Left colon (tissue), 2 donors: ENCODE results near the gene RNF111. TPM values are rescaled to one million over a fixed set of nuclear protein-coding genes. Genes with fewer than 3 reads are reported as not detected.
"Not testable (repeated sequence)": the region's sequence is repeated elsewhere in the genome, so short reads cannot be mapped to it uniquely, and the experiment has no call there.

Source experiments
- ATAC-seq: fragments of 200-7000 bp; cut with Tn5 transposase; one replicate; pipeline ENCODE4 v1.9.1; 2020; ENCODE audit warnings: mild to moderate bottlenecking, moderate library complexity
- DNase-seq, 2 donors: peaks; one replicate each; pipeline ENCODE4 v3.0.0-alpha.2; 2020
- intact Hi-C, 2 donors: fragments of 100-400 bp; cut with DNase I in 1 of 2; cut with micrococcal nuclease in 1 of 2; formaldehyde crosslinking; loops; one replicate each; pipeline versions ENCODE4 v1.11.2 to v1.14.0; 2022; cut with DNase I, micrococcal nuclease
- total RNA-seq, 2 donors: library from RNA; stranded (reverse); fragmentation: NEBNext Ultra II Directional; extraction: Animal tissue kit (Norgen Biotek cat#: 25700); gene quantifications; one replicate each; pipeline ENCODE4 v1.2.1, GENCODE V29; 2021
- donor health status: DM: no; HTN: no; CAD: no.
- donor health status: DM: yes; HTN: yes; CAD: no.

RNF111 gene
- total RNA-seq, 2 donors from 2014 or later: 27.0 to 31.1 TPM

DNA sequence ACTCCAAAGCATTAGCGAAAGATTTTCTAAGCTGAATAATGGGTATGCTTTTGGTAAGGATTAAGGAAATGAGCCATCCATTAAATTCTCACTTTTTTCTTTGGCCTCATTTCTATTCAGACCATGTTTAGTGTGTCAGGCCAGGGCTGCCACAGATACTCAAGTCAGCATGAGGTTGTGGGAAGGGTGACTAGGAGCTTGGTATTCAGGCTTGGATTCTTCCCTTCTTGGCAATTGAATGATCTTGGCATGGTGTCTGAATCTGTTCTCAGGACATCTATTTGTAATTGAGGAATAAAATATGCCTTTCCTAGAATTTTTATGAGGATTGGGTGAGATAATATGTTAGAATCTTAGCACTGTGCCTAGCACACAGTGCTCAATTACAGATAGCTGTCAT, 128.7 kb downstream of the RNF111 start:
- intact Hi-C loops: no loop called here
- no peak for DNase-seq
- no peak for ATAC-seq

DNA sequence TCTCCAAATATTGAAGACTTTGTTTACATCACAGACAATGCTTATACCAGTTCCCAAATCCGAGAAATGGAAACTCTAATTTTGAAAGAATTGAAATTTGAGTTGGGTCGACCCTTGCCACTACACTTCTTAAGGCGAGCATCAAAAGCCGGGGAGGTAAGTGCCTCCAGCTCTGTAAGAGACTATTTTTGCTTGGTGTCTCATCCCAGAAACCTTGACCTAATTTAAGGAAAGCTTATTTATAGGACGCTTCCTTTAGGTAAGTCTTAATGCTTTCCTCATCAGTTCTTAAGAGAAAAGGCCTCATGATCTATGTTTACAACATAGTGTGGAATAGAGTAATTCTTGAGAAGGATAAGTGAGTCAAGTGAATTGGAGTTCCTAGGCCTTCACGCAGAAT, 129.3 kb downstream of the RNF111 start:
- ATAC-seq: no peak
- intact Hi-C loops: no loop called here
- DNase-seq: no peak

DNA sequence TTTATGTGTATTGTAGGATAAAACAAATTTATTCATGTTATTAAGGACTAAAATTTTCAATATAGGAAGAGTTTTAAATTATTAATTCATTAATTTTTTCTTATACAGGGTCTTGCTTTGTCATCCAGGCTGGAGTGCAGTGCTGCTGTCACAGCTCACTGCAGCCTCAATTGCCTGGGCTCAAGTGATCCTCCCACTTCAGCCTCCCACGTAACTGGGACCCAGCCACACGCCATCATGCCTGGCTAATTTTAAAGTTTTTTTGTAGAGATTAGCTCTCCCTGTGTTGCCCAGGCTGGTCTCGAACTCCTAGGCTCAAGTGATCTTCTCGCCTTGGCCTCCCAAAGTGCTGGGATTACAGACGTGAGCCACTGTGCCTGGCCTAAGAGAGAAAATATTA, 132.2 kb downstream of the RNF111 start:
- ATAC-seq (no peak), DNase-seq (no peak)
- intact Hi-C loops: no loop called here

DNA sequence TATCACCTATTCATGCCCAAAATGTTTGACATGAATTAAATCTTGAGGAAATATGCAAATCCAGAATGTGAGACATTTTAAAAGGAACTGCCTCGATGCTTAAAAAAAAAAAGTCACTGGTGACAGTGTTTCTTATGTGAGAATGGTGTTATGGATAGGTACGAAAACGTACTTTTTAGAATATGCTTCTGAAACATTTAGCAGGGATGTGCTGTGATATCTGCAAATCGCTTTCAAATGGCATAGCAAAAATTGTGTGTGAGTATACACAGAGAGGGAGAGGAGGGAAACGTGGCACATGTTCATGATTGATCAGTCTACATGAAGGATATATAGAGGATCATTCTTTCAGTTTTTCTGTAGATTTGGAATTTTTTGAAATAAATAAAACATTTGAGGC, 133.5 kb downstream of the RNF111 start:
- intact Hi-C loops: no loop called here
- ATAC-seq (no peak), DNase-seq (no peak)

DNA sequence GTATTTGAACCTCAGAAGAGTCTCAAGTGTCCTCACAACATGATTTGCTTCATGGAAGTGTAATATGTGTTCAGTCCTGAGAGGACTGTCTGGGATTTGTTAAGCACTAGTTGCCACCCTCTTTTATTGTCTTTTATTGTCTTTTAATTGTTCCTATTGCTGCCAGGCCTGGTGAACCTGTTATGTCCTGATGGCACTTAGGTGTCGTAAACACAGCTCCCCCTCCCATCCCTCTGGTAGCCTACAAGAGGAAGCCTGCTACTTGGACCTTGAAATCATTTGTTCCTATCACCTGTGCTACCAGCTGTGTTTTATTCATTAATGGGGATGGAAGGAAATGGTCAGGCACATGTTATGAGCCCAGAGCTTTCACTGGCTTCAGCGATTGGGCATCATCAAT, 136.8 kb downstream of the RNF111 start:
- ATAC-seq (peak; percentile 96), DNase-seq (peak; percentile 62 to 86)
- intact Hi-C loops: no loop called here

DNA sequence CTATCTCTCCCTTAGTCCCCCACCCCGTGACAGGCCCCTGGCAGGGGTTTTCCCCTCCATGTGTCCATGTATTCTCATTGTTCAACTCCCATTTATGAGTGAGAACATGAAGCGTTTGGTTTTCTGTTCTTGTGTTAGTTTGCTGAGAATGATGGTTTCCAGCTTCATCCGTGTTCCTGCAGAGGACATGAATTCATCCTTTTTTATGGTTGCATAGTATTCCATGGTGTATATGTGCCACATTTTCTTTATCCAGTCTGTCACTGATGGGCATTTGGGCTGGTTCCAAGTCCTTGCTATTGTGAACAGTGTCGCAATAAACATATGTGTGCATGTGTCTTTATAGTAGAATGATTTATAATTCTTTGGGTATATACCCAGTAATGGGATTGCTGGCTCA, 138.2 kb downstream of the RNF111 start:
- DNase-seq, intact Hi-C loops, ATAC-seq: not testable (repeated sequence)

DNA sequence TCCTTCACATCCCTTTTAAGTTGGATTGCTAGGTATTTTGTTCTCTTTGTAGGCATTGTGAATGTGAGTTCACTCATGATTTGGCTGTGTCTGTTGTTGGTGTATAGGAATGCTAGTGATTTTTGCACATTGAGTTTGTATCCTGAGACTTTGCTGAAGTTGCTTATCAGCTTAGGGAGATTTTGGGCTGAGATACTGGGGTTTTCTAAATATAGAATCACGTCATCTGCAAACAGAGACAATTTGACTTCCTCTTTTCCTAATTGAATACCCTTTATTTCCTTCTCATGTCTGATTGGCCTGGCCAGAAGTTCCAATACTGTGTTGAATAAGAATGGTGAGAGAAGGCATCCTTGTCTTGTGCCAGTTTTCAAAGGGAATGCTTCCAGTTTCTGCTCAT, 139.8 kb downstream of the RNF111 start:
- ATAC-seq, intact Hi-C loops, DNase-seq: not testable (repeated sequence)

DNA sequence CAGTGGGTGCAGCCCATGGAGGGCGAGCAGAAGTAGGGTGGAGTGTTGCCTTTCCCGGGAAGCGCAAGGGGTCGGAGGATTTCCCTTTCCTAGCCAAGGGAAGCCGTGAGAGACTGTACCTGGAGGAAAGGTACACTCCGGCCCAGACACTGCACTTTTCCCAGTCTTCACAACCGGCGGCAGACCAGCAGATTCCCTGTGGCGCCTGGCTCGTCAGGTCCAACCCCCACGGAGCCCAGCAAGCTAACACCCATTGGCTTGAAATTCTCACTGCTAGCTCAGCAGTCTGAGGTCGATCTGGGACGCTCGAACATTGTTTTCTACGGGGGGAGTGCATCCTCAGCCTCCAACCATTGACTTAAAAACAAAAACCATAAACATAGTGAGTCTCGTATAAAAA, 144.0 kb downstream of the RNF111 start:
- intact Hi-C loops: no loop called here
- no peak for ATAC-seq
- no peak for DNase-seq

DNA sequence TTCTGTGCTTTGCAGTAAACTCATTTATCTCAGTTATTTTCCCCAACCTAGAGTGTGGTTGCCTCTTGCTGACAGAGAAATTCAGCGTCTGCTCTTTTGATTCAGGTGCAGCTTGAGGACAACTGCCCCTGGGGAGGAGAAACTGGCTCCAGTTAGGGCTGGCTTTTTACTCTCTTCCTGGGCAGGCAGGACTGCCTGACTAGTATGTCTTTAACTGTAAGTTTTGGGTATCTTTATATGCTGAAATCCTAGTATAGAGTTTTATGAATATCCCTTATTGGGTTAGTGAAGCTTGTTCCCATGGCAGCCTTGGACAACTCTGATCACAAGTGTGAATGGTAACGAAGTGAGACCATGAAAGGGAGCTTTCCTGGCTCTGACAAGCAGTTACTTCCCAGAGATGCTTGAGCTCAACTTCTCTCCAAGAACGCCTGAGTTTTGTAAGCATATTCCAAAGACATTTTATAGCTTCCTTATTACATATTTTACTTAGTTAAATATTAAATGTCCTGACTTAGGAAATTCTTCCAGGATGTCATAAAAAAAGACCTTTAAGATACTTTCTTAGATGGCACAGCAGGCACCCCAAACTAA, 144.6 kb downstream of the RNF111 start:
- no peak for DNase-seq
- peak; percentile 83 for ATAC-seq
- intact Hi-C loops: no loop called here

DNA sequence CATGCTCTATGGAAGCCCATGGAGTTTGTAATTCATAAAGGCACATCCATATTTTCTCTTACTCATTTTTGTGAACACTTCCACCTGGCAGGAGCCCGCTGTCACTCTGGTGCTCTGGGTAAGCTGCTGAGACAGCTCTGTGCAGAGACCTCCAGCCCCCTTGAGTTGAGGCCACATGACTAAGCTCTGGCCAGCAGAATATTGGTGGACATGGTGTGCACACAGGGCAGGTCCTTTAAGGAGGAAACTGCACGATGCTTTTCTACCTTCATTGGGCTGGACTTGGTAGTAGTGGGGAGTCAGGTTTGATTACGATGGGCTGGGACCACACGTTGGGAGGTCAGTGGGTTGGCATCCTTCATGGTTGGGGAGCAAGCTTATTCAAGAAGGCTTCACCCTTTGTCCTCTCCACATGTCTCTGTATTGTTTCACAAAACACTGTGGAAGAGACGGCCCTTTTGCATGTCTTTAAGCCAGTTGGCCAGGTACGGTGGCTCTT, 146.5 kb downstream of the RNF111 start:
- DNase-seq: no peak
- intact Hi-C loops: no loop called here
- ATAC-seq: no peak

DNA sequence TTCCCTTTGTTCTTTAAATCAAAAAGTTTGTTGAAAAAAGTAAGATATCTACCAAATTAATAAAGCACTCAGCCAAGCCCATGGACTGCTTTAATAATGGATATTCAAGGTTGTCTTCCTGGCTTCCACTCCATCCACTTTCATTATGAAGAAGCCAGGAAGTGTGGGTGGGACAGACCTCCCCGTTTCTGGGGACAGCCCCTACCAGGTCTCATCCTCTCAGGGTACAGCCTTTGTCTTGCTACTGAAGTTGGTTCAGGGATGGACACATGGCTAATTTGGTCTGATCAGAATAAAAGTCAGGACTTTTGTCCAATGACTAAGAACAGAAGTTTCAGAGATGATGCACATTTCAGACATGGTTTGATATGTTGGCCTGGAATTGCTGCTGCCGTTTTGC, 150.1 kb downstream of the RNF111 start:
- intact Hi-C loops: no loop called here
- no peak for DNase-seq
- no peak for ATAC-seq

DNA sequence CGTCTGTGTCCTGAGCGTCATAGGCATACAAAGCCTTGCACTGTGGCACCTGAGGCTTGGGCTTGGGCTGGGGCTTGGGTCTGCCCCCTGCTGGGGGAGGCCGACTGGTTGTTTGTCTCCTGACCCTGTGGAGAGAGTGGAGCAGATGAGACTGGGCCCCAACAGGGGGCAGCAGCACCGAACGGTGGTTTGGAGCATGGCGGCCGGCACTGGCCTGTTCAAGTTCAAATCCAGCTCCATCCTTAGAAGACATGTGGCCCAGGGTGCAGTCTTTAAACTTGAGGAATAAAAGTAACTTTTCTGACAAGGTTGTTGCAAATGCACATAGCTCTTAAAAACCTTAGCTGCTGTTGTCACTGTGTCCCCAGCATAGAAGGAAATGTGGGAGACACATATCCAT, 150.8 kb downstream of the RNF111 start:
- intact Hi-C loops: no loop called here
- peak; percentile 65 for ATAC-seq
- peak; percentile 42 to 69 for DNase-seq

DNA sequence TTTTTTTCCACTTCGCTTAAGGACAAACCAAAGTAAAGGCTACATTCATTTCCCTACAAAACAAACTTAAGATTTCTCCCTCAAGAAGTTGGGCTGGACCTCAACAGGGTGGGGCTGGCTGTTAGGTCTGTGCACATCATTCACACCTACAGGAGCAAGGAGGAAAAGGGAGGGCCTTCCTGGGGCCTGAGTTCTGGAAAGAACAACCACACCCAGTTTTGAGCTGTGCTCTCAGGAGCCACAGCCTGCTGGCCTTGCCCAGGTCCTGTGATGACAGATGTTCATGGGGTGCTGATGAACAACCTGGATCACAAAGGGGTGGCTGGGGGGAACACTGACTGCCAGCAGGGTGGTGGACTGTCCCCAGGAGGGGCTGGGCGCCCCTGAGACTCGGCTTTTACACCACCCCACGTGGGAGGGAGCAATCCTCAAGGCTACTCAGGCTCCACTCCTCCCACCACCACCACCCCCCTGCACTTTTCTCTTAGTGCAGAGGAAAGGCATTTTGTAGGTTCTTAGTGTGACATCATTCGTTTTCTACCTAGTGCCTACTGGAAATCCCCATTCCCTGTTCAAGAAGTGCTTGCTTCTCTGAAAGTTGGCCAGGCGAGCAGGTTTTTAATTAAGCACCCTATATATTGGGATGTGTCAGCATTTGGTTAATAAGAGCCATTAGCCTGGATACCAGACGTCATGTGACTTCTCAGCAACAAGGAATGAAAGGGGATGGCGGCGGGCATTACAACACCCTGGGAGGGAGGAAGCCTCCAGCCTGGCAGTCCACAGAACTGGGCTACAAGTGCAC, 153.2 kb downstream of the RNF111 start:
- DNase-seq (peak; percentile 23 to 53), ATAC-seq (peak; percentile 78)
- intact Hi-C loops: no loop called here

DNA sequence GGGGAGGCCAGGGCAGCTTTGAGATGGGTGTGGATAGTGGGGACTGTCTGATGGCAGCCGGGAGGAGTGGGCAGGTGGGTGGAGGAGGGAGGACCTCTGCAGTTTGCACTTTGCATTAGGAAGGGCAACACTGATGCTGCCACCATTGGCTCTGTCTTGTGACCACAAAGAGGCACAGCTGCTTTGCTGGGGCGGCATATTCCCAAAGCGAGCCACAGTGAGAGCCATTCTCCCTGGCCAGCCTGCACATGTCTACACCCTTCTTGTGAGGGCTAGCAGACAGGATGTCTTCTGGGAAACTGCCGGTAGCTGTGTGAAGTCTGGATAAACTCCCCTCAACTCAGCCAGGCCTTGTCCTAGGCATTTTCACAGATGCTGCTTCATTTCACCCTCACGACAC, 155.8 kb downstream of the RNF111 start:
- intact Hi-C loops: no loop called here
- DNase-seq: no peak
- no peak for ATAC-seq

DNA sequence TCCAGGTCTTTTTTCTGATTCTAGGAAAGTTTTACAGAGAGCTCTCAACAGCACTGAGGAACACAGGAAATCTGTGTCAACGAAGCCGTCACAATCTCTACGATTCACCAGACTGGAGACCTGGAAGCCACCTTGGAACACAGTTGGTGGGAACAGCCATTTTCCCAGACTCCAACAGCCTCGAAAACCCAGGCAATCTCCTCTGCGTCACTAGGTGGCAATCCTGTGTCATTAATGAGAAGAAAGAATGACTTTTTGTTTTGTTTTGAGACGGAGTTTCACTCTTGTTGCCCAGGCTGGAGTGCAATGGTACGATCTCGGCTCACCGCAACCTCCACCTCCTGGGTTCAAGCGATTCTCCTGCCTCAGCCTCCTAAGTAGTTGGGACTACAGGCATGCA, 157.1 kb downstream of the RNF111 start:
- DNase-seq, ATAC-seq, intact Hi-C loops: not testable (repeated sequence)

Other genes with a start within 250 kb of the RNF111 start
- 100 to 1,000 TPM; 138 to 183 TPM for gene ADAM10, start 238.0 kb upstream of the RNF111 start, total RNA-seq
- gene MINDY2, start 216.4 kb upstream of the RNF111 start, total RNA-seq: 10 to 100 TPM in 1 of 2 donors, 1 to 10 TPM in 1; 9.0 to 14.1 TPM
- 10 to 100 TPM; 68.3 to 87.5 TPM for gene SLTM, start 54.0 kb upstream of the RNF111 start, total RNA-seq
- 10 to 100 TPM in 1 of 2 donors, 1 to 10 TPM in 1; 7.6 to 17.6 TPM for gene CCNB2, start 117.5 kb downstream of the RNF111 start, total RNA-seq
- gene LDHAL6B, start 219.2 kb downstream of the RNF111 start, total RNA-seq: not detected